Chondrocyte (in vitro differentiated cells): ENCODE measurements around the gene COL6A5. TPM values are rescaled to one million over a fixed set of nuclear protein-coding genes. Genes with fewer than 3 reads are reported as not detected.

Source experiments
- DNase-seq: peaks from one replicate; pipeline ENCODE4 v3.0.0; 2021; ENCODE audit warnings: mixed read lengths, low spot score
- H3K27ac Mint-ChIP-seq: one replicate; pipeline ENCODE4 v1.8.0; 2021; ENCODE audit warnings: mild to moderate bottlenecking, moderate library complexity, mixed read lengths; ENCODE audit not compliant: unreplicated experiment
- H3K27me3 Mint-ChIP-seq: 2 replicates; pipeline ENCODE4 v1.8.0; 2021; ENCODE audit warnings: low read depth, mixed read lengths
- H3K36me3 Mint-ChIP-seq: 2 replicates; pipeline ENCODE4 v1.8.0; 2021; ENCODE audit warnings: low read depth, mixed read lengths
- H3K4me1 Mint-ChIP-seq: 2 replicates; pipeline ENCODE4 v1.8.0; 2021; ENCODE audit warnings: low read depth, mild to moderate bottlenecking, mixed read lengths
- H3K4me3 Mint-ChIP-seq: one replicate; pipeline ENCODE4 v1.8.0; 2021; ENCODE audit warnings: mild to moderate bottlenecking, moderate library complexity, mixed read lengths; ENCODE audit not compliant: unreplicated experiment
- H3K9me3 Mint-ChIP-seq: 2 replicates; pipeline ENCODE4 v1.8.0; 2021; ENCODE audit warnings: low read depth, mixed read lengths
- CTCF ChIP-seq: fragments of 200-600 bp; sonication (generic); IDR thresholded peaks from 2 replicates; pipeline ENCODE4 v1.5.0; 2021; ENCODE audit warnings: antibody characterized with exemption, mild to moderate bottlenecking, moderate library complexity
- total RNA-seq: library from RNA; stranded (reverse); gene quantifications from 3 replicates; pipeline ENCODE4 v1.2.1, GENCODE V29; 2021

COL6A5 gene
- total RNA-seq, 1 donor from 2014 or later: not detected

- Mint-ChIP-seq H3K36me3 (no peaks in the 10 kb centered on the region), H3K27me3 (peaks cover 2% of the 10 kb centered on the region), H3K27ac (no peak overlapping the region), H3K4me3 (no peak overlapping the region), H3K4me1 (no peaks in the 10 kb centered on the region), H3K9me3 (no peaks in the 10 kb centered on the region)
- no peak for DNase-seq
- TF ChIP-seq CTCF: no peak
Measured at GRCh38 chr3:130384476-130385025, 39.1 kb downstream of the COL6A5 start.

- no peaks in the 10 kb centered on the region for H3K9me3 Mint-ChIP-seq
- H3K27ac Mint-ChIP-seq: no peak overlapping the region
- no peak for DNase-seq
- no peaks in the 10 kb centered on the region for H3K4me1 Mint-ChIP-seq
- no peaks in the 10 kb centered on the region for H3K36me3 Mint-ChIP-seq
- peaks cover 8% of the 10 kb centered on the region for H3K27me3 Mint-ChIP-seq
- TF ChIP-seq CTCF: no peak
- H3K4me3 Mint-ChIP-seq: no peak overlapping the region
Measured at GRCh38 chr3:130386604-130387263, 41.3 kb downstream of the COL6A5 start.

GRCh38 chr3:130389743-130390478, 44.4 kb downstream of the COL6A5 start:
- TF ChIP-seq CTCF: no peak
- no peaks in the 10 kb centered on the region for H3K9me3 Mint-ChIP-seq
- no peaks in the 10 kb centered on the region for H3K4me1 Mint-ChIP-seq
- H3K27me3 Mint-ChIP-seq: peaks cover 15% of the 10 kb centered on the region
- no peaks in the 10 kb centered on the region for H3K36me3 Mint-ChIP-seq
- H3K27ac Mint-ChIP-seq: no peak overlapping the region
- no peak for DNase-seq
- H3K4me3 Mint-ChIP-seq: no peak overlapping the region

GRCh38 chr3:130392266-130392665, 46.8 kb downstream of the COL6A5 start:
- TF ChIP-seq CTCF: no peak
- no peaks in the 10 kb centered on the region for H3K9me3 Mint-ChIP-seq
- no peak for DNase-seq
- peaks cover 11% of the 10 kb centered on the region for H3K4me1 Mint-ChIP-seq
- peaks cover 15% of the 10 kb centered on the region for H3K27me3 Mint-ChIP-seq
- no peak overlapping the region for H3K4me3 Mint-ChIP-seq
- no peak overlapping the region for H3K27ac Mint-ChIP-seq
- no peaks in the 10 kb centered on the region for H3K36me3 Mint-ChIP-seq

- TF ChIP-seq CTCF: no peak
- H3K27ac Mint-ChIP-seq: no peak overlapping the region
- H3K36me3 Mint-ChIP-seq: no peaks in the 10 kb centered on the region
- peaks cover 15% of the 10 kb centered on the region for H3K27me3 Mint-ChIP-seq
- no peak for DNase-seq
- no peak overlapping the region for H3K4me3 Mint-ChIP-seq
- peaks cover 11% of the 10 kb centered on the region for H3K4me1 Mint-ChIP-seq
- H3K9me3 Mint-ChIP-seq: no peaks in the 10 kb centered on the region
Measured at GRCh38 chr3:130393594-130393993, 48.1 kb downstream of the COL6A5 start.
